ENCODE measurements around the gene TRIM7. TPM values are rescaled to one million over a fixed set of nuclear protein-coding genes. Genes with fewer than 3 reads are reported as not detected.
"Not testable (repeated sequence)": the region's sequence is repeated elsewhere in the genome, so short reads cannot be mapped to it uniquely, and the experiment has no call there.

TRIM7 gene
- total RNA-seq, 1 experiment from 2014 or later: not detected

GRCh38 chr5:181161534-181162175 lies 43.3 kb downstream of the TRIM7 start:
- peaks cover 16% of the 10 kb centered on the region for H3K4me1 ChIP-seq (ENCODE audit: low read length)
- H3K4me2 ChIP-seq (ENCODE audit: low read depth, low read length, poor library complexity, severe bottlenecking): peak overlapping the region; percentile 73
- H3K9ac ChIP-seq (ENCODE audit: low read length): peak overlapping the region; percentile 72
- peak overlapping the region; percentile 51; the same call in 1 of the 2 replicates for H3K27ac ChIP-seq (ENCODE audit: low read length)
- no peaks in the 10 kb centered on the region for H3K79me2 ChIP-seq (ENCODE audit: low read length)
- H3K9me2 ChIP-seq (replicated peaks; ENCODE audit: insufficient read depth, low read length): no peaks in the 10 kb centered on the region
- H3K36me3 ChIP-seq (ENCODE audit: insufficient read depth, low read length): no peaks in the 10 kb centered on the region
- H3K9me3 ChIP-seq (ENCODE audit: low read length): no peaks in the 10 kb centered on the region
- no peaks in the 10 kb centered on the region for H4K20me1 ChIP-seq (ENCODE audit: insufficient read depth, low read depth, low read length)
- H3K4me3 ChIP-seq (ENCODE audit: low read length): peak overlapping the region; percentile 63
- no peaks in the 10 kb centered on the region for H3K27me3 ChIP-seq (ENCODE audit: low read length)
- DNase-seq: no peak
- H2AFZ ChIP-seq (ENCODE audit: low read length): peak overlapping the region; percentile 96

- H3K36me3 ChIP-seq (ENCODE audit: insufficient read depth, low read length); H3K79me2 ChIP-seq (ENCODE audit: low read length); H3K9me3 ChIP-seq (ENCODE audit: low read length); H3K9me2 ChIP-seq (replicated peaks; ENCODE audit: insufficient read depth, low read length); H3K27me3 ChIP-seq (ENCODE audit: low read length); H4K20me1 ChIP-seq (ENCODE audit: insufficient read depth, low read depth, low read length): not testable (repeated sequence)
- H3K4me1 ChIP-seq (ENCODE audit: low read length): peaks cover 15% of the 10 kb centered on the region
- H3K4me2 ChIP-seq (ENCODE audit: low read depth, low read length, poor library complexity, severe bottlenecking): peak overlapping the region; percentile 73
- H3K4me3 ChIP-seq (ENCODE audit: low read length): peak overlapping the region; percentile 63
- peak overlapping the region; percentile 72 for H3K9ac ChIP-seq (ENCODE audit: low read length)
- peak; percentile 75 for DNase-seq
- peak overlapping the region; percentile 96 for H2AFZ ChIP-seq (ENCODE audit: low read length)
- H3K27ac ChIP-seq (ENCODE audit: low read length): peak overlapping the region; percentile 51; the same call in 1 of the 2 replicates
Observed at GRCh38 chr5:181160755-181161533, 44.1 kb downstream of the TRIM7 start.

- DNase-seq: peak; percentile 78
Observed at GRCh38 chr5:181160152-181160754, 44.7 kb downstream of the TRIM7 start.

GRCh38 chr5:181159286-181160151 lies 45.5 kb downstream of the TRIM7 start:
- peak; percentile 95 for DNase-seq
- Histone ChIP-seq H3K4me2 (ENCODE audit: low read depth, low read length, poor library complexity, severe bottlenecking) (no peak overlapping the region), H3K4me3 (ENCODE audit: low read length) (no peak overlapping the region), H3K36me3 (ENCODE audit: insufficient read depth, low read length) (no peaks in the 10 kb centered on the region), H3K79me2 (ENCODE audit: low read length) (no peaks in the 10 kb centered on the region), H3K9me2 (replicated peaks; ENCODE audit: insufficient read depth, low read length) (no peaks in the 10 kb centered on the region), H3K4me1 (ENCODE audit: low read length) (peaks cover 15% of the 10 kb centered on the region), H4K20me1 (ENCODE audit: insufficient read depth, low read depth, low read length) (no peaks in the 10 kb centered on the region), H3K27ac (ENCODE audit: low read length) (no peak overlapping the region), H3K9ac (ENCODE audit: low read length) (no peak overlapping the region), H2AFZ (ENCODE audit: low read length) (no peak overlapping the region; the same call in 1 of the 2 replicates), H3K27me3 (ENCODE audit: low read length) (no peaks in the 10 kb centered on the region), H3K9me3 (ENCODE audit: low read length) (no peaks in the 10 kb centered on the region)

More at GRCh38 chr5:181160152-181160754, 44.7 kb downstream of the TRIM7 start:
- Histone ChIP-seq H3K4me1 (ENCODE audit: low read length) (peaks cover 15% of the 10 kb centered on the region), H2AFZ (ENCODE audit: low read length) (peak overlapping the region; percentile 95), H3K9me2 (replicated peaks; ENCODE audit: insufficient read depth, low read length) (no peaks in the 10 kb centered on the region), H4K20me1 (ENCODE audit: insufficient read depth, low read depth, low read length) (no peaks in the 10 kb centered on the region), H3K9ac (ENCODE audit: low read length) (peak overlapping the region; percentile 47), H3K4me3 (ENCODE audit: low read length) (peak overlapping the region; percentile 56; the same call in 1 of the 2 replicates), H3K36me3 (ENCODE audit: insufficient read depth, low read length) (no peaks in the 10 kb centered on the region), H3K9me3 (ENCODE audit: low read length) (no peaks in the 10 kb centered on the region), H3K27me3 (ENCODE audit: low read length) (no peaks in the 10 kb centered on the region), H3K4me2 (ENCODE audit: low read depth, low read length, poor library complexity, severe bottlenecking) (peak overlapping the region; percentile 58), H3K79me2 (ENCODE audit: low read length) (no peaks in the 10 kb centered on the region), H3K27ac (ENCODE audit: low read length) (peak overlapping the region; percentile 49; the same call in 1 of the 2 replicates)

DNA sequence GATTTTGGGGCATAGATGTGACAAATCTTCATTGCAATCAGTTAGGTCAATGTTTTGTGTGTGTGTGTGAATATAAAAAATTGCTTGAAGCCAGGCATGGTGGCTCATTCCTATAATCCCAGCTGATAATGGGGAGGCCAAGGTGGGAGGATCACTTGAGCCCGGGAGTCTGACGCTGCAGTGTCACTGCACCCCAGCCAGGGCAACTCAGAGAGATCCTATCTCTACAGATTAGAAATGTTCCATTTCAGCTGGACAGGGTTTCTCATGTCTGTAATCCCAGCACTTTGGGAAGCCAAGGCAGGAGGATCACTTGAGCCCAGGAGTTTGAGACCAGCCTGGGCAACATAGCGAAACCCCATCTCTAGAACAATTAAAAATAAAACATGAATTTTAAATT lies 46.1 kb downstream of the TRIM7 start:
- H3K4me3 ChIP-seq (ENCODE audit: low read length): no peak overlapping the region
- no peaks in the 10 kb centered on the region for H3K9me3 ChIP-seq (ENCODE audit: low read length)
- H4K20me1 ChIP-seq (ENCODE audit: insufficient read depth, low read depth, low read length): no peaks in the 10 kb centered on the region
- H3K27me3 ChIP-seq (ENCODE audit: low read length): no peaks in the 10 kb centered on the region
- H3K79me2 ChIP-seq (ENCODE audit: low read length): no peaks in the 10 kb centered on the region
- H3K9ac ChIP-seq (ENCODE audit: low read length): no peak overlapping the region
- H3K9me2 ChIP-seq (replicated peaks; ENCODE audit: insufficient read depth, low read length): no peaks in the 10 kb centered on the region
- H3K4me2 ChIP-seq (ENCODE audit: low read depth, low read length, poor library complexity, severe bottlenecking): no peak overlapping the region
- H2AFZ ChIP-seq (ENCODE audit: low read length): no peak overlapping the region
- no peaks in the 10 kb centered on the region for H3K36me3 ChIP-seq (ENCODE audit: insufficient read depth, low read length)
- H3K4me1 ChIP-seq (ENCODE audit: low read length): peaks cover 15% of the 10 kb centered on the region
- DNase-seq: no peak
- no peak overlapping the region for H3K27ac ChIP-seq (ENCODE audit: low read length)

GRCh38 chr5:181156758-181157157 lies 48.2 kb downstream of the TRIM7 start:
- no peaks in the 10 kb centered on the region for H3K9me3 ChIP-seq (ENCODE audit: low read length)
- no peak overlapping the region for H3K4me2 ChIP-seq (ENCODE audit: low read depth, low read length, poor library complexity, severe bottlenecking)
- H3K4me3 ChIP-seq (ENCODE audit: low read length): no peak overlapping the region
- no peak overlapping the region for H3K27ac ChIP-seq (ENCODE audit: low read length)
- no peaks in the 10 kb centered on the region for H3K79me2 ChIP-seq (ENCODE audit: low read length)
- no peaks in the 10 kb centered on the region for H3K9me2 ChIP-seq (replicated peaks; ENCODE audit: insufficient read depth, low read length)
- no peaks in the 10 kb centered on the region for H4K20me1 ChIP-seq (ENCODE audit: insufficient read depth, low read depth, low read length)
- no peak for DNase-seq
- H3K4me1 ChIP-seq (ENCODE audit: low read length): peaks cover 11% of the 10 kb centered on the region
- H3K27me3 ChIP-seq (ENCODE audit: low read length): no peaks in the 10 kb centered on the region
- no peak overlapping the region for H2AFZ ChIP-seq (ENCODE audit: low read length)
- no peak overlapping the region for H3K9ac ChIP-seq (ENCODE audit: low read length)
- no peaks in the 10 kb centered on the region for H3K36me3 ChIP-seq (ENCODE audit: insufficient read depth, low read length)

DNA sequence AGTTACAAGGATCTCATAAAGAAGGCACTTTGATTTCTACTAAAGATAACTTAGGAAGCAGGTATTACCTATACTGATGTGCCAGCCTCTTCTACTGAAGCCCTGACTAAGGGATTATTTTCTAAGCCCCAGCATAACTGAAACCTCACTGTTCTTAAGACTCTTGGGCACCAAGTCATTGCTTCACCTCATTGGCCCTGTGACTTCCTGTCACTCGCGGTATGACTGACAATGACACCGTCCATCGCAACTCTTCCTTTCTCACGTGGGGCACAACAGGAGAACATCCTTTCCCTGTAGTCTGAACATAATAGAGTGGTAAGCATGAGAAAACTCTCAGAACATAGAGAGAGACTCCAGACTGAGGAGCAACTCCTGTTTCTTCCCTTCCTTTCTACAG lies 51.2 kb downstream of the TRIM7 start:
- Histone ChIP-seq H3K27me3 (ENCODE audit: low read length) (no peaks in the 10 kb centered on the region), H4K20me1 (ENCODE audit: insufficient read depth, low read depth, low read length) (no peaks in the 10 kb centered on the region), H2AFZ (ENCODE audit: low read length) (no peak overlapping the region), H3K9me2 (replicated peaks; ENCODE audit: insufficient read depth, low read length) (no peaks in the 10 kb centered on the region), H3K4me2 (ENCODE audit: low read depth, low read length, poor library complexity, severe bottlenecking) (no peak overlapping the region), H3K79me2 (ENCODE audit: low read length) (no peaks in the 10 kb centered on the region), H3K27ac (ENCODE audit: low read length) (no peak overlapping the region), H3K9ac (ENCODE audit: low read length) (no peak overlapping the region), H3K4me1 (ENCODE audit: low read length) (no peaks in the 10 kb centered on the region), H3K36me3 (ENCODE audit: insufficient read depth, low read length) (no peaks in the 10 kb centered on the region), H3K4me3 (ENCODE audit: low read length) (no peak overlapping the region), H3K9me3 (ENCODE audit: low read length) (no peaks in the 10 kb centered on the region)
- no peak for DNase-seq

Data from Karpas-422 (cell line).